Coronary artery (tissue), 2 donors: ENCODE measurements around the gene REEP3.

ENCODE experiments used
- DNase-seq: peaks from one replicate; pipeline ENCODE4 v3.0.0-alpha.2; 2017; ENCODE audit warnings: low spot score
- H3K27ac ChIP-seq, 2 donors: fragments of 200-600 bp; sonication (generic); one replicate each; pipeline ENCODE4 v1.5.1; 2016 to 2019
- H3K4me3 ChIP-seq: fragments of 200-600 bp; sonication (generic); 2 replicates; pipeline ENCODE4 v1.5.1; 2016; ENCODE audit warnings: mild to moderate bottlenecking, moderate library complexity
- TF ChIP-seq, protein P1 (sequence below): fragments of 200-600 bp; sonication (generic); IDR thresholded peaks from one replicate; pipeline ENCODE4 v1.5.1; 2019; ENCODE audit warnings: antibody characterized with exemption

REEP3 gene

DNA sequence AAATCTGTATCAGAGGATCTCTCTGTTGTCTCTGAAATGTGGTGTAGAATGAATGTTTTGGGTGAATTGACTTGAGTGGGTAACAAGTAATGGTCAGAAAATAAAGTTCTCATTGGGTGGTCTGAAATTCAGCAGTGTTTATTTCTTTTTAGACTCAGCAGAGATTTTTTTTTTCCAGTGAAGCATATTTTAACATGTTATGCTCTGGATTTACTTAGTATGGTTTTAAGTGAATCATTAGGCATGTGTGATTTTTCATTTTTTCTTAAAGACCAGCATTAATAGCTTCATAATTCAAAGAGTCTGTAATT, 63.5 kb downstream of the REEP3 start:
- TF ChIP-seq, protein P1, sequence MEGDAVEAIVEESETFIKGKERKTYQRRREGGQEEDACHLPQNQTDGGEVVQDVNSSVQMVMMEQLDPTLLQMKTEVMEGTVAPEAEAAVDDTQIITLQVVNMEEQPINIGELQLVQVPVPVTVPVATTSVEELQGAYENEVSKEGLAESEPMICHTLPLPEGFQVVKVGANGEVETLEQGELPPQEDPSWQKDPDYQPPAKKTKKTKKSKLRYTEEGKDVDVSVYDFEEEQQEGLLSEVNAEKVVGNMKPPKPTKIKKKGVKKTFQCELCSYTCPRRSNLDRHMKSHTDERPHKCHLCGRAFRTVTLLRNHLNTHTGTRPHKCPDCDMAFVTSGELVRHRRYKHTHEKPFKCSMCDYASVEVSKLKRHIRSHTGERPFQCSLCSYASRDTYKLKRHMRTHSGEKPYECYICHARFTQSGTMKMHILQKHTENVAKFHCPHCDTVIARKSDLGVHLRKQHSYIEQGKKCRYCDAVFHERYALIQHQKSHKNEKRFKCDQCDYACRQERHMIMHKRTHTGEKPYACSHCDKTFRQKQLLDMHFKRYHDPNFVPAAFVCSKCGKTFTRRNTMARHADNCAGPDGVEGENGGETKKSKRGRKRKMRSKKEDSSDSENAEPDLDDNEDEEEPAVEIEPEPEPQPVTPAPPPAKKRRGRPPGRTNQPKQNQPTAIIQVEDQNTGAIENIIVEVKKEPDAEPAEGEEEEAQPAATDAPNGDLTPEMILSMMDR: no peak
- peak overlapping the region; percentile 7 for H3K4me3 ChIP-seq
- no peak for DNase-seq
- peak overlapping the region; percentile 19 to 26 for H3K27ac ChIP-seq

- TF ChIP-seq, protein P1: no peak
- Histone ChIP-seq H3K27ac (peak overlapping the region in 1 of 2 donors; percentile 19), H3K4me3 (no peak overlapping the region)
- DNase-seq: no peak
Observed at GRCh38 chr10:63585041-63585440, 63.8 kb downstream of the REEP3 start.

GRCh38 chr10:63586043-63586442, 64.8 kb downstream of the REEP3 start:
- Histone ChIP-seq H3K27ac (no peak overlapping the region), H3K4me3 (no peak overlapping the region)
- DNase-seq: no peak
- TF ChIP-seq, protein P1: no peak

GRCh38 chr10:63587191-63587590, 66.0 kb downstream of the REEP3 start:
- Histone ChIP-seq H3K4me3 (no peak overlapping the region), H3K27ac (no peak overlapping the region)
- no peak for DNase-seq
- TF ChIP-seq, protein P1: no peak

- no peak for DNase-seq
- Histone ChIP-seq H3K27ac (no peak overlapping the region), H3K4me3 (no peak overlapping the region)
- TF ChIP-seq, protein P1: no peak
Observed at GRCh38 chr10:63588436-63589167, 67.4 kb downstream of the REEP3 start.

DNA sequence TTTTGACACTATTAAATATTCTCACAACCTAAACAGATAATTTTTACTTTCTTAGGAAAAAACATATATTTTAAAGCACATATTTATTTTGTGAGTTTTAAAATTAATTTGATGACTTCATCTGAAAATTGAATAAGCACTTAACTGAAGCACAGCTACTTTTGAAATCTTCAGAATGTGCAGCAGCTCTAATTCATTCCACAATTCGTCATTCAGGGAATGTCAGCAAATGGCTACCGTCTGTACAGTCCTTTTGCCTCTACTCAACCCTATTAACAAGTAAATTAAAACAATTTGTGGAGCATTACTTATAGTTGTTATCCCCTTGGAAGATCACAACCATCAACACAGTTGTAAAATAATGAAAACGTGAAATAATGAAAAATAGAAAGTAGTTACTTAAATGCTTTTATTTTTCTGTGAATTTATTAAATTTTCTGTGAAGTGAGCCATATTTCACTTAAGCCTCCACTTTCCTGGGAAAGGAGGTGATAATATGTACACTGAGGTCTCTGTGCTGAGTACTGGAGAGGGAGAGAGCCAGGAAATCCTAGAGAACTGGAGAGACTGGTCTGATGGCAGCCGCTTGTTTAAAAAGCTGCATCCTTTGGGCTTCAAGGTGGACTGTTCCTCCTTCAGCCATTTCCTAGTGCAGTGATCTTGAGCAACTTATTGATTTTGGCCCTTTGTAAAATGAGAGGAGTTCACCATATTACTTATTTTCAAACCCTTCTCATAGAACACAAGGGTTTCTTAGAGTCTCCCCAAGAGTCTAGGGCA, 70.6 kb downstream of the REEP3 start:
- TF ChIP-seq, protein P1: no peak
- H3K27ac ChIP-seq: no peak overlapping the region
- H3K4me3 ChIP-seq: no peak overlapping the region
- DNase-seq: no peak

DNA sequence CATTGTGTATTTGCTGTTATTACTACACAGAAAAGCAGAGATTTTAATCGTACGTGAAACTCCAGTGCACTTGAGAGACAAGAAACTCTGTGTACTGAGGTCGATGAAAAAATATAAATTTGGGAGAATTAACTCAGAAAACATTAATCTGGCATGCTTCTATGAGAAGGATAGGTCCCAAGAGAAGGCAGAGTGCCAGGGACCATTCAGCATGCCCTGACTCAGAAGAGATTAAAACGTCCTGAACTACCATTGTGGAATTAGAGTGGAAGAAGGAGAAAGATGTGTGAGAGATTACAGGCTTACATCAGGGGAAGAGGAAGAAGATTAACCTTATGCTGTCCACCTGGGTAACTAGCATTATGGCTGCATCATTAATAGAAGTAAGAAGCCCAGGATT, 72.4 kb downstream of the REEP3 start:
- no peak overlapping the region for H3K4me3 ChIP-seq
- TF ChIP-seq, protein P1: no peak
- H3K27ac ChIP-seq: no peak overlapping the region
- DNase-seq: no peak
